ENCODE data around the gene RHBDF1. TPM values are rescaled to one million over a fixed set of nuclear protein-coding genes. Genes with fewer than 3 reads are reported as not detected.

RHBDF1 gene
- total and polyA plus RNA-seq, 2 of the 13 experiments (the other 11 are each of a cell fraction or from before 2014, with no cell fraction given) = 5.4 to 26.9 TPM

DNA sequence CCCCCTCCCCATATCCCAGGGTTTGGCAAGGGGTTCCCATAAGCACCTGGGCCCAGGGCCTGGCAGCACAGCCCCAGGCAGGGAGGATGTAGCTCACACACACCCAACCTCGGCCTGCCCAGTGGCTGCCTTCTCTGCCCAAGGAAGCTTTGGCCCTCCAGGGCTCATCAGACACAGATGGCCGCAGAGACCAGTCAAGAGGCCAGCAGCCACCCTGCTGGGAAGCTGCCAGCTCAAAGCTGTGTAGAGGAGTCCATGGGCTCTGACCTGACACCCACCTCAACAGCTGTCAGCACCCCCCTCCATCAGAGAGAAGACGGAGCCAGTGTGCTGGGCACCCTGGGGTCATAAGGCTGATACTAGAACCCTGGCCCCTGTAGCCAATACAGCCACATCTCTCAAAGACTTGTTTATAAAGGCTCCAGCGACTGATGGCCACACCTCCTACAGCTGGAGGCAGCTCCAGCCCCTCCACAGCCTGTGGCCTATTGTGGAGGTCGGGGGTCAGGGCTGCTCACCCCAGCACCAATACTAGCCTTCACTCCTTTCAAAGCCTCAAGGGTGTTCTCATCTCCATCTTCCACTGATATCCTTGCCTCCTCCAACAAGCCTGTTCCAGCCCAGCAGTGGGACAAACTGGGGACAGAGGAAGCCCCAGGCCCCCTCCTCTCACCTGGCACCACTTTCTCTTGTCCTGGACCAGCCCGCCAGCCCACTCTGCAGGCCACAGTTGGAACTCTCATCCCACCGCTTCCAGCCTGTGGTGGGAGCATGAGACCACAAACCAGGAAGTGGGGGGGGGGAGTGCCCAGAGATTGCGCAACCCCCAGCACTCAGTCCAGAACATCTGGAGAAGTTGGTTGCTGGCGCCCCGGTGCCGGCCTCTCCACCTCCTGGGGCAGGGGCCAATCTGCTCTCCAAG is 3.4 kb upstream of the RHBDF1 start (continued):
- TF ChIP-seq, protein P1, sequence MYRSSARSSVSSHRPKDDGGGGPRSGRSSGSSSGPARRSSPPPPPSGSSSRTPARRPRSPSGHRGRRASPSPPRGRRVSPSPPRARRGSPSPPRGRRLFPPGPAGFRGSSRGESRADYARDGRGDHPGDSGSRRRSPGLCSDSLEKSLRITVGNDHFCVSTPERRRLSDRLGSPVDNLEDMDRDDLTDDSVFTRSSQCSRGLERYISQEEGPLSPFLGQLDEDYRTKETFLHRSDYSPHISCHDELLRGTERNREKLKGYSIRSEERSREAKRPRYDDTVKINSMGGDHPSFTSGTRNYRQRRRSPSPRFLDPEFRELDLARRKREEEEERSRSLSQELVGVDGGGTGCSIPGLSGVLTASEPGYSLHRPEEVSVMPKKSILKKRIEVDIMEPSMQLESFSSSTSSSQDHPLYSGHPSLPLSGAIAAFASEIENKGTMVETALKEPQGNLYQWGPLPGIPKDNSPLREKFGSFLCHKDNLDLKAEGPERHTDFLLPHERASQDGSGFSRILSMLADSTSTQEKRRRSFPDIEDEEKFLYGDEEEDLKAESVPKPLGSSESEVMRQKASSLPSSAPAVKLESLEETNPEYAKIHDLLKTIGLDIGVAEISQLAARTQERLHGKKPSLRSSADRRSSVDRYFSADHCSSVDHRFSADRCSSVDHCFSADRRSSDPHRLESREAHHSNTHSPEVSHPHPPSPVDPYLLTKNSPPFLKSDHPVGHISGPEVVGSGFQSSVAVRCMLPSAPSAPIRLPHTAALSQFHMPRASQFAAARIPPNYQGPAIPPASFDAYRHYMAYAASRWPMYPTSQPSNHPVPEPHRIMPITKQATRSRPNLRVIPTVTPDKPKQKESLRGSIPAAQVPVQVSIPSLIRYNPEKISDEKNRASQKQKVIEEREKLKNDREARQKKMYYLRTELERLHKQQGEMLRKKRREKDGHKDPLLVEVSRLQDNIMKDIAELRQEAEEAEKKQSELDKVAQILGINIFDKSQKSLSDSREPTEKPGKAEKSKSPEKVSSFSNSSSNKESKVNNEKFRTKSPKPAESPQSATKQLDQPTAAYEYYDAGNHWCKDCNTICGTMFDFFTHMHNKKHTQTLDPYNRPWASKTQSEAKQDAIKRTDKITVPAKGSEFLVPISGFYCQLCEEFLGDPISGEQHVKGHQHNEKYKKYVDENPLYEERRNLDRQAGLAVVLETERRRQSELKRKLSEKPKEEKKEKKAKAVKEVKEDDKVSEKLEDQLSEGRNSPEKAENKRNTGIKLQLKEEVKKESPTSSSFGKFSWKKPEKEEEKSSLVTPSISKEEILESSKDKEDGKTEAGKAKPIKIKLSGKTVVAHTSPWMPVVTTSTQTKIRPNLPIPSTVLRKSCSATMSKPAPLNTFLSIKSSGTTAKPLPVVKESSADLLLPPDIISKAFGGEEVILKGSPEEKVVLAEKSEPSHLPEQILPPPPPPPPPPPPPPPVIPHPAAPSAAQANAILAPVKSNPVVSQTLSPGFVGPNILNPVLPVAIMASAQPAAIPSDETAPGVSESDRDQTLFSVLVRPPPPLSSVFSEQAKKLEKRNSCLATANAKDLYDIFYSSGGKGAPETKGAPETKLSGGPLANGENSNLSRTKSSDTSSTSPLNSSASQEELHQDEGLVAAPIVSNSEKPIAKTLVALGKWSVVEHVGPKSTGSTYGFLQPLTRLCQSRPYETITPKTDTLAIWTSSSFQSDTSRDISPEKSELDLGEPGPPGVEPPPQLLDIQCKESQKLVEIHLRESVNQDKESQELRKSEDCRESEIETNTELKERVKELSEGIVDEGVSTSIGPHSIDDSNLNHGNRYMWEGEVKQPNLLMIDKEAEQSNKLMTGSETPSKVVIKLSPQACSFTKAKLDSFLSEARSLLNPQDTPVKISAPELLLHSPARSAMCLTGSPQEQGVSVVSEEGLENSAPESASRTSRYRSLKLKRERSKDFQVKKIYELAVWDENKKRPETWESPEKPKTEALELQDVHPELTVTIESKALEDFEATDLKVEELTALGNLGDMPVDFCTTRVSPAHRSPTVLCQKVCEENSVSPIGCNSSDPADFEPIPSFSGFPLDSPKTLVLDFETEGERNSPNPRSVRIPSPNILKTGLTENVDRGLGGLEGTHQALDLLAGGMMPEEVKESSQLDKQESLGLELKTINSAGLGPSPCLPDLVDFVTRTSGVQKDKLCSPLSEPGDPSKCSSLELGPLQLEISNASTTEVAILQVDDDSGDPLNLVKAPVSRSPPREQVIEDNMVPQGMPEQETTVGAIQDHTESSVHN (CRISPR knock-in tag; IDR thresholded peaks at IDR 0.05) = no peak
- no peak for TF ChIP-seq ZNF354B (CRISPR knock-in tag; IDR thresholded peaks at IDR 0.05)
- no peak for TF ChIP-seq ZNF878 (CRISPR knock-in tag; IDR thresholded peaks at IDR 0.05)
- TF ChIP-seq ZSCAN30 (CRISPR knock-in tag; IDR thresholded peaks at IDR 0.05) = no peak
- no peak for TF ChIP-seq YEATS4 (CRISPR knock-in tag; IDR thresholded peaks at IDR 0.05; ENCODE audit: borderline replicate concordance)
- TF ChIP-seq KDM3A (CRISPR knock-in tag; IDR thresholded peaks at IDR 0.05; ENCODE audit: low read depth) = no peak
- TF ChIP-seq ZNF329 (CRISPR knock-in tag; IDR thresholded peaks at IDR 0.05; ENCODE audit: low read depth) = no peak
- TF ChIP-seq, protein P2, sequence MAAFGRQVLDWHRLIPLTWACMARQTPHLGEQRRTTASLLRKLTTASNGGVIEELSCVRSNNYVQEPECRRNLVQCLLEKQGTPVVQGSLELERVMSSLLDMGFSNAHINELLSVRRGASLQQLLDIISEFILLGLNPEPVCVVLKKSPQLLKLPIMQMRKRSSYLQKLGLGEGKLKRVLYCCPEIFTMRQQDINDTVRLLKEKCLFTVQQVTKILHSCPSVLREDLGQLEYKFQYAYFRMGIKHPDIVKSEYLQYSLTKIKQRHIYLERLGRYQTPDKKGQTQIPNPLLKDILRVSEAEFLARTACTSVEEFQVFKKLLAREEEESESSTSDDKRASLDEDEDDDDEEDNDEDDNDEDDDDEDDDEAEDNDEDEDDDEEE (CRISPR knock-in tag; IDR thresholded peaks at IDR 0.05) = no peak
- no peak for TF ChIP-seq ZKSCAN5 (CRISPR knock-in tag; IDR thresholded peaks at IDR 0.05)
- TF ChIP-seq MEIS2 (CRISPR knock-in tag; IDR thresholded peaks at IDR 0.05) = no peak
- TF ChIP-seq FOXK2 (IDR thresholded peaks at IDR 0.05) = no peak
- no peak for TF ChIP-seq PAWR (CRISPR knock-in tag; IDR thresholded peaks at IDR 0.05; ENCODE audit: borderline replicate concordance)
- TF ChIP-seq, protein P3, sequence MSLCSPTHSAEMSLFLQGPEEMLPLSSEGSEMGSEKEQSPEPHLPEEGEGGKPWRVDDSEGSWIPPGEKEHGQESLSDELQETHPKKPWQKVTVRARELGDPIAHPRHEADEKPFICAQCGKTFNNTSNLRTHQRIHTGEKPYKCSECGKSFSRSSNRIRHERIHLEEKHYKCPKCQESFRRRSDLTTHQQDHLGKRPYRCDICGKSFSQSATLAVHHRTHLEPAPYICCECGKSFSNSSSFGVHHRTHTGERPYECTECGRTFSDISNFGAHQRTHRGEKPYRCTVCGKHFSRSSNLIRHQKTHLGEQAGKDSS (CRISPR knock-in tag; IDR thresholded peaks at IDR 0.05; ENCODE audit: borderline replicate concordance, low read depth) = no peak
- no peak for TF ChIP-seq CBX1 (IDR thresholded peaks at IDR 0.05; ENCODE audit: low read depth)
- TF ChIP-seq DNMT3B (CRISPR knock-in tag; conservative IDR thresholded peaks at IDR 0.05) = no peak
- no peak for TF ChIP-seq ZNF556 (CRISPR knock-in tag; IDR thresholded peaks at IDR 0.05; ENCODE audit: borderline replicate concordance)
- TF ChIP-seq ZNF768 (CRISPR knock-in tag; IDR thresholded peaks at IDR 0.05) = no peak
- TF ChIP-seq RAD51 (IDR thresholded peaks at IDR 0.05; ENCODE audit: borderline replicate concordance) = no peak
- TF ChIP-seq, protein P4, sequence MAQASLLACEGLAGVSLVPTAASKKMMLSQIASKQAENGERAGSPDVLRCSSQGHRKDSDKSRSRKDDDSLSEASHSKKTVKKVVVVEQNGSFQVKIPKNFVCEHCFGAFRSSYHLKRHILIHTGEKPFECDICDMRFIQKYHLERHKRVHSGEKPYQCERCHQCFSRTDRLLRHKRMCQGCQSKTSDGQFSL (CRISPR knock-in tag; IDR thresholded peaks at IDR 0.05) = peak; percentile 96
- no peak for TF ChIP-seq CBX2 (IDR thresholded peaks at IDR 0.05; ENCODE audit: low read depth, low read length)
- no peak for TF ChIP-seq CBX2 (CRISPR knock-in tag; IDR thresholded peaks at IDR 0.05; ENCODE audit: low read depth)

All from HepG2 (cell line).